ENCODE data around the gene SCYL3.
A peak's percentile ranks its signal among the peaks of the same experiment; 100 is the strongest.
"Not testable (repeated sequence)": the region's sequence is repeated elsewhere in the genome, so short reads cannot be mapped to it uniquely, and the experiment has no call there.

The SCYL3 gene
- 19.8 to 66.5 reads per million in 2 donors for total RNA-seq

GRCh38 chr1:169893645-169894423, at the start of gene SCYL3:
TSS of gene SCYL3 (minus strand) at chr1:169893896. CDS start at chr1:169888840, 5,056 bp downstream.
- DNase-seq = peak; percentile 76

GRCh38 chr1:169941982-169942830, 48.5 kb upstream of the SCYL3 start:
- no peak for DNase-seq

GRCh38 chr1:169933984-169934725, 40.5 kb upstream of the SCYL3 start:
- no peak for DNase-seq

GRCh38 chr1:169931795-169932231, 38.1 kb upstream of the SCYL3 start:
- DNase-seq = no peak

GRCh38 chr1:169929210-169929526, 35.5 kb upstream of the SCYL3 start:
- DNase-seq = no peak

GRCh38 chr1:169928438-169929209, 34.9 kb upstream of the SCYL3 start:
- no peak for DNase-seq

GRCh38 chr1:169925505-169926482, 32.1 kb upstream of the SCYL3 start:
- DNase-seq = no peak

GRCh38 chr1:169924829-169925228, 31.1 kb upstream of the SCYL3 start:
- no peak for DNase-seq

- no peak for DNase-seq
Observed at GRCh38 chr1:169924063-169924462, 30.4 kb upstream of the SCYL3 start.

- no peak for DNase-seq
Observed at GRCh38 chr1:169921080-169921479, 27.4 kb upstream of the SCYL3 start.

- DNase-seq = no peak
Observed at GRCh38 chr1:169918927-169919326, 25.2 kb upstream of the SCYL3 start.

- DNase-seq = not testable (repeated sequence)
Observed at GRCh38 chr1:169918220-169918619, 24.5 kb upstream of the SCYL3 start.

GRCh38 chr1:169915150-169915549, 21.5 kb upstream of the SCYL3 start:
- DNase-seq = no peak

GRCh38 chr1:169914531-169914930, 20.8 kb upstream of the SCYL3 start:
- no peak for DNase-seq

GRCh38 chr1:169909499-169909898, 15.8 kb upstream of the SCYL3 start:
- DNase-seq = no peak

GRCh38 chr1:169906938-169907337, 13.2 kb upstream of the SCYL3 start:
- no peak for DNase-seq

GRCh38 chr1:169904834-169905233, 11.1 kb upstream of the SCYL3 start:
- no peak for DNase-seq

- no peak for DNase-seq
Observed at GRCh38 chr1:169902751-169903150, 9.1 kb upstream of the SCYL3 start.

GRCh38 chr1:169901115-169901514, 7.4 kb upstream of the SCYL3 start:
- no peak for DNase-seq

GRCh38 chr1:169900571-169900970, 6.9 kb upstream of the SCYL3 start:
- no peak for DNase-seq
